DND-41 (cell line): ENCODE results near the gene C8B.

ENCODE experiments used
- ATAC-seq: fragments of 200-7000 bp; cut with Tn5 transposase; 3 replicates; pipeline ENCODE4 v1.9.1; 2021; ENCODE audit warnings: low read depth; ENCODE audit not compliant: insufficient read depth
- DNase-seq: peaks from one replicate; pipeline ENCODE4 v3.0.0-alpha.2; 2020
- H2AFZ ChIP-seq: 2 replicates; pipeline ENCODE4 v1.6.0; 2012; ENCODE audit warnings: low read depth, low read length
- H3K27ac ChIP-seq: 2 replicates; pipeline ENCODE4 v1.5.1; 2012; ENCODE audit warnings: low read length, inconsistent platforms
- H3K27me3 ChIP-seq: fragments of 200-600 bp; sonication (generic); 2 replicates; pipeline ENCODE4 v1.6.0; 2012; ENCODE audit warnings: low read length, mild to moderate bottlenecking, inconsistent platforms; ENCODE audit not compliant: insufficient read depth, poor library complexity
- H3K36me3 ChIP-seq: 2 replicates; pipeline ENCODE4 v1.5.1; 2012; ENCODE audit warnings: low read length, inconsistent platforms; ENCODE audit not compliant: insufficient read depth
- H3K4me1 ChIP-seq: 2 replicates; pipeline ENCODE4 v1.5.1; 2012; ENCODE audit warnings: mild to moderate bottlenecking, low read length; ENCODE audit not compliant: insufficient read depth
- H3K4me2 ChIP-seq: 2 replicates; pipeline ENCODE4 v1.6.0; 2012; ENCODE audit warnings: mild to moderate bottlenecking, moderate library complexity, low read length, inconsistent platforms; ENCODE audit not compliant: insufficient read depth
- H3K4me3 ChIP-seq, 2 experiments: fragments of 200-600 bp in 1 of 2; shearing (Covaris generic) in 1 of 2; 2 replicates each; pipeline ENCODE4 v1.5.1; 2012 to 2016; ENCODE audit warnings: inconsistent platforms in 2 of 2, low read length in 2 of 2, mild to moderate bottlenecking in 2 of 2, low read depth in 1 of 2, moderate library complexity in 1 of 2
- H3K79me2 ChIP-seq: 2 replicates; pipeline ENCODE4 v1.6.0; 2012; ENCODE audit warnings: low read length, inconsistent platforms; ENCODE audit not compliant: insufficient read depth
- H3K9ac ChIP-seq: 2 replicates; pipeline ENCODE4 v1.6.0; 2012; ENCODE audit warnings: low read depth, mild to moderate bottlenecking, inconsistent platforms, low read length, moderate library complexity
- H3K9me3 ChIP-seq: 2 replicates; pipeline ENCODE4 v1.5.1; 2012; ENCODE audit warnings: low read length, moderate library complexity, mild to moderate bottlenecking, inconsistent platforms; ENCODE audit not compliant: insufficient read depth, severe bottlenecking
- H4K20me1 ChIP-seq: 2 replicates; pipeline ENCODE4 v1.6.0; 2012; ENCODE audit warnings: low read length; ENCODE audit not compliant: insufficient read depth
- CTCF ChIP-seq: IDR thresholded peaks from 2 replicates; pipeline ENCODE4 v1.5.1; 2012; ENCODE audit warnings: borderline replicate concordance, low read length, moderate library complexity, mild to moderate bottlenecking; ENCODE audit not compliant: poor library complexity, severe bottlenecking; ENCODE audit errors: extremely low read depth
- EZH2 ChIP-seq: IDR thresholded peaks from 3 replicates; pipeline ENCODE4 v1.6.1; 2012; ENCODE audit warnings: borderline replicate concordance, low read depth, mild to moderate bottlenecking, moderate library complexity, low read length, inconsistent platforms; ENCODE audit not compliant: severe bottlenecking

The C8B gene

DNA sequence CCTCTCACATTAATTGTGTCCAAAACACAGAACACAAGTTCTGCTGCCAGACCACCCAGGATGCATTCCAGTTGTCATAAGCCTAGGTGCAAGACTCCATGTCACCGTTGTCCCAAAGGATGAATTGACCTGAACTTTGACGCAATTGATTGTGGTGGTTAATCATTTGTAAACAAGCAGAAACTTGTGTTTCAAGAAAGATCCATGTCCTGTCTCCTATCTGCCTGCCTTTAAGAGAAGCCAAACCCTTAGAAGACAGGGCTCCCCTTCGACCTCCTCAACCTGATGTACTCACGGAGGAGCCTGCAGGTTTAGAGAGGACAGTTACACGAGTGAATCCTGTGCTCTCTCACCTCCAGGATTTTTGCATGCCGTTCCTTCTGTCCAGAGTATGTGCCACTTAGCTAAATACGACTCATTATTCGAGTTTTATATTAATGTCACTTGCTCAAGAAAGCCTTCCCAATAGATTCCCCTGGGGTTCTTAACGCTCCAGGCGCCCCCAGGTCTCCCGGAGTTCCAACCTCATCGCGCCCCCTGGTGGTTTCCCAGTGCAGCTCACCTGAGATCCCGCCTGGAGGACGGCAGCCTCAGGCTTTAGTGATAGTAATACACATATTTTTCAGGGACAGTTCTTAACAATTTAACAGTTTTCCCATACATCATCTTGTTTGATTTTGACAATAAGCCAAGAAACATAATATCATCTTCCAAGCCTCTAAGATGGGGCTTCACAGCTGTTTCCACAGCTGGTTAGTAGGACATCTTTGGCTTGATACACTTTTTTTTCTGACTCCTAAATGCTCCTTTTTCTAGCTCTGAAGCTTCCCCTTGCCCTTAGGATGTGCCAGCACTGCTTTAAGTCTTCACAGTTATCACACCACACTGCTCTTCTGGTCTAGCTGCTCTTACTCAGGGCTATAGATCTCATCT lies 2.4 kb upstream of the C8B start:
- Histone ChIP-seq H3K27me3 (peaks cover 6% of the 10 kb centered on the region), H2AFZ (no peak overlapping the region), H3K79me2 (no peaks in the 10 kb centered on the region), H3K9me3 (no peaks in the 10 kb centered on the region), H3K4me1 (no peaks in the 10 kb centered on the region), H3K36me3 (no peaks in the 10 kb centered on the region), H3K4me3 (no peak overlapping the region), H4K20me1 (no peaks in the 10 kb centered on the region), H3K9ac (no peak overlapping the region), H3K27ac (no peak overlapping the region), H3K4me2 (no peak overlapping the region)
- DNase-seq (no peak), ATAC-seq (no peak)
- TF ChIP-seq CTCF (peak; percentile 38), EZH2 (no peak)

GRCh38 chr1:56967355-56967754 lies 1.5 kb upstream of the C8B start:
- Histone ChIP-seq H3K79me2 (no peaks in the 10 kb centered on the region), H3K9me3 (no peaks in the 10 kb centered on the region), H3K4me2 (no peak overlapping the region), H4K20me1 (no peaks in the 10 kb centered on the region), H3K27me3 (peaks cover 6% of the 10 kb centered on the region), H3K9ac (no peak overlapping the region), H3K27ac (no peak overlapping the region), H3K4me3 (no peak overlapping the region), H3K36me3 (no peaks in the 10 kb centered on the region), H2AFZ (no peak overlapping the region), H3K4me1 (no peaks in the 10 kb centered on the region)
- no peak for DNase-seq
- TF ChIP-seq CTCF (no peak), EZH2 (no peak)
- no peak for ATAC-seq

DNA sequence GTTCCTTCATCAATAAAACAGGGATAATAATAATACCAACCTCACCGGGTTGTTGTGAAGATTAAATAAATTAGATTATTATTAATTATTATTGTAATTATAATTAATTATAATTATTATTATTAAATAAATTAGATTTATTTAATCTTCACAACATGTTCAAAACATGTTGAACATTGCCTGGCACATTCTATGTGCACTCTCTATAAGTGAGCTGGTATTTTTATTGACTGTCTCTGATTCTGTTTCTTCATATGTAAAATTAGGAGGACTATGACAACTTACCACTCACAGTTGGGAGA lies 834 bp upstream of the C8B start:
- Histone ChIP-seq H3K4me2 (no peak overlapping the region), H3K9ac (no peak overlapping the region), H3K27ac (no peak overlapping the region), H2AFZ (no peak overlapping the region), H4K20me1 (no peaks in the 10 kb centered on the region), H3K4me3 (no peak overlapping the region), H3K4me1 (no peaks in the 10 kb centered on the region), H3K36me3 (no peaks in the 10 kb centered on the region), H3K9me3 (no peaks in the 10 kb centered on the region), H3K27me3 (peaks cover 3% of the 10 kb centered on the region), H3K79me2 (no peaks in the 10 kb centered on the region)
- no peak for TF ChIP-seq CTCF
- TF ChIP-seq EZH2, result no peak
- ATAC-seq, result no peak
- DNase-seq, result no peak
